HG03439 (cell line): ENCODE data around the gene FSHR.

Experiments
- ATAC-seq: cut with Tn5 transposase; IDR thresholded peaks from one replicate; pipeline ENCODE4 v1.9.1; 2021; ENCODE audit warnings: mild to moderate bottlenecking, moderate library complexity; ENCODE audit not compliant: unreplicated experiment

FSHR gene

DNA sequence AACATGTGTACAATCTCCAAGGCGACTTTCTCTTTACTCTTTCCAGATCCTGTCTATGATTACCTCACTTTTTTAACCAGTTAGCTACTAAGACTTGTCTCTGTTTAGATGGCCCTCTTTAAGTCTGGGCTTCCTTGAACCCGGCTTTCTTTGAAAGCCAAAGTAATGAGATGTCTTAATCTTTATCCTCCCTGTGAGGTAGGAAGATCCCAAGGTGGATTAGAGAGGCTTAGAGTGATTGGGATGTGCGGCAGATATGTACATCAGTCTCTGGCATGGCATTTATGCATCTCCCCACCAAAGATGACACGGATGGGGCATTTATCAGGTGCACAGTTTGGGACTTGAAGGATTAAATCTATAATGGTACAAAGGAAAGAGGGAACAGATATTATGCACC, 186.3 kb downstream of the FSHR start:
- no peak for ATAC-seq

DNA sequence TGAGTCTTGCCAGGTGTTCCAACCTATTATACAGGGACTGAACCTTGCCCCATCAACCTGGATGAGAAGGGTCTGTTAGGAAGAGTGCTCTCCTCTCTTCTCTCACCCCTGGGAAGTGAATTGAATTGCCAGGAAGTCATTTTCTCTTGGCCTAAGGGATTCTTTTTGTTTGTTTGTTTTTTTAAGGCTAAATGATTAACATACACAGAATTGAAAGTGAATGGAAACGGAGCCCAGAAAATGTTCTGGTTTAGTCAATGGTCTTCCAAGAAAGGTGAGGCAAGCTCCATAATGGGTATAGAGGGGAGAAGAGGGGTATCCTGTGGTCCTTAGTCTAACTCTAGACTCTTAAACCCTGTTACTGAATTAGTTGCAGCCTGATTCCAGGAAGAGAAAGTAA, 189.1 kb downstream of the FSHR start:
- ATAC-seq: no peak

DNA sequence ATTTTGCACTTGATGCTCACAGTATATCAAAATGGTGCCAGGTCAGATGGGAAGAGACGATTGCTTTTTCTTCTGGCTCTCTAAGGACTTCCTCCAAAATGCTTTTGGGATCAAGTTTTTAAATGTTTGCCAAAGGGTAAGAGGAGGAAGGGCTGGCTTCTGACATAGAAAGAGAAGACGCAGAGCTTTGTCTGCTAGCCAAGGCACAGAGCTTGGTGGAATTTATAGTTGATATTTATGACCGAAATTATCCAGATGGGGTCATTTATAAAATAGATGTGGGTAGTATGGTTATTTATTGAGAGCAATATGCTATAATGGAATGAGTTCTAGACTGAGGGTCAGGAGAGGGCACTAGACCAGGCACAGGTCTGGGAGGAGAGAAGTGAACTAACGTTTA, 193.3 kb downstream of the FSHR start:
- no peak for ATAC-seq

DNA sequence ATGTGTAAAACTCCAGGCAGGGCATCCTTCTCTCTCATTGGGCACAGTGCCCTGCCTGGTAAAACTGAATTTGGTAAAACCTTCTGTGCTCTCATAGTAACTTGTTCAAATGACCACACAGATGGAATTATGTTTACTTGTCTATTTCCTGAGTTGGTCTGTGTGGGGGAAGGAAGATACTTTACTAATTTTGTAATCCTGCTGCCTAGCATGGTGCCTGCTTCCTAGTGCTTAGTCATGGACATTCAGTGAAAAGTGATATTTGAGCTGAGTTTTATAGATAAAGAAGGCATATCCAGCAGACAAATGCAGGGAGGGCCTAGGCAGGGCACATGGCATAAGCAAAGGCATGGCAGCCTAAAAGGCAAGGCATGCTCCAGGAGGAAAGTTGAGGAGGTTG, 199.4 kb downstream of the FSHR start:
- ATAC-seq: no peak

DNA sequence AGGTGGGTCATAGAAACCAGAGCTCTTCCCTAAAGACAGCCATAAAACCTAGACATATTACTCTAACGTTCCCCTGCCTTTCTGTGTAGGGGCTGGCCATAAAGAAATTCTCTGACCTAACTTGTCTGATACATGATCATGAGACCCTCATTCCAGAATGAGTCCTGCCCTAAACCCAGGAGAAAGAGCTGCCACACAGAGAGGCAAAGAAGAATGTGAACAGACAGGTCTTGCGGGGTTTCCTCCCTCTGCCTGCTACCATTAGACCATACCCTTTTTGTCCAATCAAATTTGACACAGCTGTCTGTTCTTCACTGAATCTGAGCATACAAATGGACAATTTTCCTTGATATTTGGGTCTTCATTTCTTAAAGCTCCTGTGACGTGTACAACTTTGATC, 200.0 kb downstream of the FSHR start:
- no peak for ATAC-seq

DNA sequence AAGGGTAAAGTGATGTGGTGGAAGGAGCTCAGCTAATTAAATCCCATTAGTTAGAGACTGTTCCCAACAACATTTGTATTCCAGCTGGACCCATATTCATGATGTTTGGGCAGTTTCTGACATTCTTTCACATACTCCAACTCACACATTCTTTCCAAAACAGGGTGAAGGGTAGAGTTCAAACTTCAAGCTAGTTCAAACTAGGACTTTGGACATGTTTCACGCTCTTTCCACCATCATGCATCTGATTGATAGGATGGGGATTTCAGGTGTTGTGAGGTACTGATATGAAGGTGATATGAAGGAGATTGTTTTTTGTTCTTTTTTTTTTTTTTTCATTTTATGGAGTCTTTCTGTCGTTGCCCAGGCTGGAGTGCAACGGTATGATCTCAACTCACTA, 201.7 kb downstream of the FSHR start:
- no peak for ATAC-seq

DNA sequence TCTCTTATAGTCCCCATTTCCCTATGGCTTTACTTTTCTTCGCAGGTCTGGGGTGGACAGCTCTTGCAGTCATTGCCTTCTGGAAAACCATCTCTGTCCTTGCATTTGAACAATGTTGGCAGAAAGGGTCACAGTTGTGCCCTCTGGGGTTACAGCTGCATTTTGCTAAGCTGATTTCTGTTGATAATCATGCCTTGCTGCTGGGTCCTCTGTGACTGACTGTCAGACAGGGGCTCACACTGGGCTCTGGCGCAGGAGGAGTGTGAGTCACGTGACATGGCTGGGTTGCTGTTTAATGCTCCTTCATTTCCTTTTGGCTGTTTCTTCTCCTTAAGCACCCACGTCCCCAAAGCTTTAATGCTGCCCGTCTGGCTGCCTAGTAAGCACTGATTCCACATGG, 202.2 kb downstream of the FSHR start:
- no peak for ATAC-seq

DNA sequence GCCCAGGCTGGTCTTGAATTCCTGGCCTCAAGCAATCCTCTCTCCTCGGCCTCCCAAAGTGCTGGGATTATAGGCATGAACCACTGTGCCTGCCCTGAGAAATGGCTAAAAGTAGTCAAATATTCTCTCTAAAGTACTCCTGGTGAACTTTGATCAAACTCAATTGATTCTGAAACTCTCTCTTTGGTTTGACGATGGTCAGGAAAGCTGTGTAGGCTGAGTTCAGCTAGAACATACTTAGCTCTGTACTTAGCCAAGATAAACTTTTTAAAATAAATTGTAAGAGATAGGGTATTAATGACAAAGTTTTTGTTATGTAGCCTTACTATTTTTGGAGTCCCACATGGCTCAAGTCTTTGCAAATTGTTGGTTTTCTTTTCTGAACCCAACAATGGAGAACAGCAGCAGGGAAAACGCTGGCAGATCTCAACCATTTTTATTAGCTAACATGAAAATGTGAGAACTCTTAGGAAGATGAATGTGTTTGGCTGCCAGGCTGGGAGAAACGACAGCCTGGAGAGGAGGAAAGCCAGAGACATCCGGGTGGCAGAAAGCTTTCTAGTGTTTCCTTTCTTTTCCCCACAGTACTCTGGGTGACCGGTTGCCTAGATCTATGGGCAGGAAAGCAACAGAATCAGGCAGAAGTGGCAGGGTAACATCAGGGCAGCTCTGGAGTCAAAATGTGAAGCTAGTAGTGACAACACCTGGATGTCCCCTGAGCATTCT, 205.8 kb downstream of the FSHR start:
- ATAC-seq: no peak

DNA sequence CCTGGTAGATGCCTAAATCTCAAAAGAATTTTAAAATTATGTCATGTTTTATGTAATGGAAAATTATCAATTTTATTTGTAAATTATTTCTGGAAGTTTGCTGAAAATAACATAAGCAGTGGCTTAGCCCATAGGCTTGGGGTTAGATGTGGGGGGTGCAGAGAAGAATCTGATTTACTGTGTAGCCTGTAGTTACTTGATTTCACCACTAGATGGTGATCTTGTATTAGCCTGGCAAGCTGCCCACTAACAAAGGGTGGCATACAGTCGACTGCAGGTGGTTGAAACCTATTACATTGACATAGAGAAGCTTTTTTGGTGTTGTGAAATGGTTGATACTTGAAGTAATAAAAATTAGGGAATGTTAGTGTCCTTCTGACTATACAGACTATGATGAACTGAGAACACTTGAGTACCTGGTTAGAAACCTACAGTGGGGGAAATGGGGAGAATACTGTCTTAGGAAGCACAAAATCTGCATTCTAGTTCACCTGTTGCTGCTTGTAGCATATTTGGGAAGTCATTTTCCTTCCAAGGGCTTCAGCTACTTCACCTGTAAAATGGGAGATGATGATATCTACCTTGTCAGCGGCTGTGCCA, 207.8 kb downstream of the FSHR start:
- peak; percentile 87 for ATAC-seq

DNA sequence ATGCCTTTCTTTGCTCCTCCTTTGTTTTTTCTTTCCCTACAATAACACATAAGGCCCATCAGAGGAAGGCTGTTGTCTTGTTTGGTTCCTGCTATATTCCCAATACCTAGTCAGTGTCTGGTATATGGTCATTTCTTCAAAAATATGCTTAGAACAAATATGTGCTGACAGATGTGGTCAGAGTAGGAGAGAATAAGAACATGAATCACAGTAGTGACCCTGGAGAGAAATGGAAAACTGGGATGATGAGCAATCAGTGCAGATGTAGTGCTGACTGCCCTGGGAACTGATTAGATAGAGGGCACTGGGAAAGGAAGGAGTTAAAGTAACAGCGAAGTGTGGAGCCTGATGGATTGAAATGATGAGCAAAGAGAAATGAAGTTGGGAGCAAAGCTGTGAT, 209.4 kb downstream of the FSHR start:
- ATAC-seq: no peak

DNA sequence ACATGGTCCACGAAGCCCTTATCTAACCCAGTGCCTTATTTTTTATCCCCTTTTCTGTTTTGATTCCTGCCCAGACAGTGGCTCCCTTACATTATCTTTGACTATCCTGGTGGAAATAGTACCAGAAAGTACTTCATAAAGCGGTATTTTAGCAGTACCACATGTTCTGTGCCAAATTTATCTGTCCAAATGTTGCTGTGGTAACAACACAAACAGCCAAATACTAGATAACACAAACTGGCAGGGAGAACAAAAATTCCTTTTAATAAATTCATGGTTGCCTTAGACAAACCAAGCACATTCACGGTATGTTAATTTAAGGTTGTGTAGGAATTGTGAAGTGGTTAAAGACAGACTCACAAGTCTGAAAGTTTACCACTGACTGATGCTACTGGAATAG, 210.9 kb downstream of the FSHR start:
- ATAC-seq: no peak

DNA sequence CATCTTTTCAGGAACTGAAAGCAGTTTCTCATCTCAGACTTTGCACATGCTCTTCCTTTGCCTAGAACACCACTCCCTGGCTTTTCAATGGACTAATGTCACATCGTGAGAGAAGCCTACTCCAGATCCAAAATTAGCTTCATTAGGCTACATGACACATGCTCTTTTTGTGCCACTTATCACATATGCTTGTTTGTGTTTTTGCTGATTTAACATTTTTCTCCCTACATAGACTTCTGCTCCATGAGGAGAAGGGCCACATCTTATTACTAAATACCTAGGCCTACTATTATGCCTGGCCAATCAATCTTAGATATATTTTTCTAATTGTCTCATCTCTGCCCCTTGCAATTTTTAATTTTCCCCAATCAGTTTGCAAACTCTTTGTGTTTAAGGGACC, 212.4 kb downstream of the FSHR start:
- no peak for ATAC-seq

DNA sequence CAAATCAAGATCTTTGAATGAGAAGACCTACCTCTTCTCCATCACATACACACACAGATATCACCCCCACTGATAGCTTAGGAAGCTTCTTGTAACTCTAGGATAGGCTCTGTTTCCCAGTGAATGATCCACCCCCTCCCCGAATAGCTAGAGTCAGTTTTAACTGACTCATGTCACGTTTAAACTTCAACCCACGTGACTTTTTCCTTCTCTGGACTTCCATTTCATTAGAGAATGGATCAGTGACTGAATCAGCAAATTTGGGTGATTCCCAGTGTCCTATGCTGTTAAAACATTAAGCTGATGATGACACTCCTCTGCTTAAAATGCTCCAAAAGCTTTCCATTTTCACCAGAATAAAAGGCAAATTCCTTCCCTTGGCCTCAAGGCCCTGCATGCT, 212.9 kb downstream of the FSHR start:
- ATAC-seq: no peak

DNA sequence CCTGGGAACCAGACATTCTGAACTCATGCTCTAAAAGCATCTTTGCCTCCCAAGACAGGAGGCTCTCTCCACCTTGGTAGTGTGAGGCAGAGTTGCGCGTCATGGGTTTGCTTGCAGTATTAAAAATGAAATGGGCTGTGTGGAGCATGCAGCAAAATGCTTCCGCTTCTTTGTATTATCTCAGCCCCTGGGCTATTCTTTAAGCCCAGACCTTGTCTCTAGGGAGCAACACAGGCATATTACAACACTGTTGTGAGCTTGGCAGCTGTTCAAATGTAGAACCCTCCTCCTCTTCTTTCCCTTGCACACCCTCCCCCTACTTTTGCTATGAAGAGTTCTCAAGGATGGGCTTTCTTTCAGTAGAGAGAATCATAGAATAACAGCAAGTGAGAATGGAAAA, 213.7 kb downstream of the FSHR start:
- no peak for ATAC-seq

DNA sequence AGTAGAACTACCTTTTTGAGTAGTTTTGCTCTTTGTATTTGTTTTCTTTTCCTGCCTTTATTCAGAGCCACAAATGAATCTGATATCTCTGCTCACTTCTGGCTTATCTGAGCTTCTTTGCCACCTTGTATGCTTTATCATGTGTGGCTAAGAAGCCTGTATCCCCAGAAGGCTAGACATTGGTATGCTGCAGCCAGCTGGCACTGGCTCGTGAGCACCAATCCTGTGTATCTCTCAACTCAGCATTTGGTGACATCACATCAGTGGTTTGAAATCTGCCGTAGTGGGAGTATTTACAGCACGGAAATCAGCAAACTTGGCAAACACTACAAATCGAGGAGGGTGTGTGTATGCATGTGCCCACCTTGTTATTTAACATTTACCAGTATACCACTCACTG, 215.1 kb downstream of the FSHR start:
- ATAC-seq: no peak

DNA sequence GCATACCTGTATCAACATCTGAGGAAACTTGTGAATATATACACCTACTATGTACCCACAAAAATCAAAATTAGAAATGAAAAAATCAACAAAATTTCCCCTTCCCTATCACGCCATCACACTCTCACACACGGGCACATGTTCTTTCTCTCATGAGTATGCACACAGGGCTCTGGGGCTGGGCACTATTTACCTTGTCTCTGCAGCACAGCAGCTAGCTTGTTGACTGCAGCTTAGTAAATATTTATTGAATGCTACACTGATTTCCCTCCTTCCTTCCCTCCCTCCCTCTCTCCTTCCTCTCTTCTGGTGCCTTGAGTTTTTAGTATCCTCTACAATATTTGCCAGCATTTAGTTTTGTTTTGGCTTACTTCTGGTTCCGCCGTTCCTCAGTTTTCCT, 216.1 kb downstream of the FSHR start:
- no peak for ATAC-seq

DNA sequence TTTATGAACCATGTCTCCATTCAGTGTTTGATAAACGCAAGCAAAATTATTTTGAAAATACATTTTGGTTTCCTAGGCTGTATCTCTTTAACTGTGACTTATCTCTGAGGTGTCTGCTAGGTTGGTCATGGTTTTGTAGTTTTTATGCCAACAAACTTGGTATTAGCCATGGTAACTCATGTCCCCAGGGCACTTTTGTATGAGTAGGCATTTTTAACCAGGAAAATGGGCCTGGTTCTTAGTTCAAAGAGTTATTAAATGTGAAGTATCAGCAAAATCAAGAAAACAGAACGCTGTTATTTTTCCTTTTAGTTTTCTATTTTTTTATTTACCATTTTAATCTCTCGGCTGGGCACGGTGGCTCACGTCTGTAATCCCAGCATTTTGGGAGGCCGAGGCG, 219.5 kb downstream of the FSHR start:
- ATAC-seq: no peak

DNA sequence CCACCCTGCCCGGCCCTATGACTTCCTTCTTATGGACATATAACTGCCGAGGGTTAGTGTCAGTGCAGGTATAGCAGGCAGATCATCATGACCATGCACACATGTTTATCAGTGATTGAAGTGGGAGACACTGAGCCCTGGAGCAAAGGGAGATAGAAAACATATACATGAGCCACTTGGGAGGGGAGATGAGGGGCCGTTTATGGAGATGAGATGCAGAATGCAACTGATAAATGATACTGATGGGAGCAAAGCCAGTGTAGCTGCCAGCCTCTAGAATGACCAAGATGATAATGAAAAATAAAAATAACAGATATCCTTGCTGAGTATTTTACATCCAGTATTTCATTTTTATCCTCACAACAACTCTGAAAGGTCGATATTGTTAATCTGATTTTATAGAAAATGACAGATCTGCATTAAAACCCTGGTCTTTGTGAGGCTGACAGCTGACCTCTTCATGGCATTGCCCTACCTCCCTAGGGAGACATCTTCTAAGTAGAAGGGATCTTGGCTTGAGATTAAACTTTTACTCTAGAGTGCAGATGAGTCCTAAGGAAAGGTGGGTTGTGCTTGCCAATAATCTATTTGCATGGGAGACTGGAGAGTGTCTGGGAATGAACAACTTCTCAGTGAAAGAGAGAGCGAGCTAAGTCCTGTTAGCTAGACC, 220.4 kb downstream of the FSHR start:
- no peak for ATAC-seq

DNA sequence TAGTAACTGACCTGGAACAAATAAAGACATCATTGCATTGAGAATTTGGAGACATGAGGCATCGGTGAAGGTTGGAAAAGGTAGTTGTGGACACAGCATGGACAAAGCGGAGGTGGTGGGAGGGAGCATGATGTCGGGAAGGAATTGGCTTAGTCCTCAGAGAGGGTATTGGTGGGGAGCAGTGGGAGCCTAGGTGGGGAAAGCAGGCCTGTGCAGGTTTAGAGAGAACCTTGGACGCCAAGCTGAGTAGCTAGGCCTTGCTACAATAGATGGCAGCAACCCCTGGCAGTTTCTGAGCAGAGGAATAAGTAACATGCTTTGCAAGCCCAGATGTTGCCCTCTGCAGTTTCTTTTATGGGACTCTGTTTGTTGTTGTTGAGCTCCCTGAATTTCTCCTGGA, 221.6 kb downstream of the FSHR start:
- ATAC-seq: no peak

DNA sequence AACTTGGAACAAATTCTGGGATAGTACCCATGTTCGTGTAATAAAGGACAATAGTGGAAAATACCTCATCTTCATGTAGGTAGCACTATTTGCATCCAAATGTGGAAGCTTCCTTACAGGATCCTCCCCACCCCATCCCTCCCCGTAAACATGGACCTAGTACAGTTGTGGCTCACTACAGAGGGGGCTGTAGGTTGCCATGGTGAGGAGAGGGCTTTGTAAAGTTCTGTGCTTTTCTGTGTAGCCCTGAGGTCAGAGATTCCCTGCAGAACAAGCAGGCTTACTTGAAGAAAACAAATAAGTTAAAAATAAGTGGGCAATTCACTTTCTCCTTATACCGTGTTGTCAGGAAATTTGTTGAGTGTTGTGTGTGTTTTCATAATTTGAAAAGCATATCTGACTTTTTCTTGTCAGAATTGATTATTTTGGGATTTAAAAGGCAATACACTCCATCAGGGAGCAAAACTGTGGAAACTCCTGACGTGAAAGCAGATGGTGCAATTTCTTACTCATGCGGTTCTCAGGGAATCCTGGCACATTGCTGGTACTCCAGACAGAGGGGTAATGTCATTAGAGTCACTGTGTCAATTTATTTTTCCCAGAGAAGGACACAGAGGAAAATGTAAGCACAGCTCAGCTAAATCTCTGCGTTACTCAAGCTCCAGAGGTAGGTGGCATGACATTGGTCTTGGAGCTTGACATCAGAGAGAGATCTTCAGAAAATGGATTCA, 224.6 kb downstream of the FSHR start:
- ATAC-seq: no peak

DNA sequence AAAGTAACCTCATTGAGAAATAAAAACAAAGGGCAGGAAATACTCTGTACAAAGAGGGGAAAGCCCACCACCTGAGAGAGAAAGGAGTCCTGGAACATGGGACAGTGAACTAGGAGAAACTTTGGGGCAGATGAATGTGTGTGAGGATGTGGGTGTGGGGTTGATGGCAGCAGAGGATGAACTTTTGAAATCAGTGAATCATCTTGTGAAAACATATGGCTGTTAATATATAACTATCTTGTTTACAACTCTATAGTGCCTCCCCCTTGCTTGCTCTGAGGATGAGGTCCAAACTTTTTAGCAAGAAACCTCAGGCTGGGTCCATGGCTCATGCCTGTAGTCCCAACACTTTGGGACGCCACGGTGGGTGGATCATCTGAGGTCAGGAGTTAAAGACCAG, 227.0 kb downstream of the FSHR start:
- no peak for ATAC-seq

DNA sequence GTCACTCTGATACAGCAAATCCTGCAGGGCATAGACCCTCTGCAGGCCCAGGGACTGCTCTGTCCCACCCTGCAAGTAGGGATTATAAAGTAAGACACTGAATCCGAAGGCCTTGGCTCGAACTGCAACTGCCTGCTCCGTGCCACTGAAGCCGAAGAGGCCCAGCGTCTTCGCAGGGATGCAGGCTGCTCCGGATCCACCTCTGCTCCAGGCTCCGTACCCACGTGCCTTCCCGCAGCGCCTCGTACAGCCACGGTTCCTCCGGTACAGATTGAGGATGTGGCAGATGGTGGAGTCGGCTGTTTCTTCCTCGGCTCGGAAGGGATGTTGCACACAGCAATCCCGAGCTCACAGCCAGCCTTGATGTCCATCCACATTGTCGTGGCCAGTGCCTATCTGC, 238.4 kb downstream of the FSHR start:
- ATAC-seq: no peak
